GM21786 (cell line): ENCODE measurements around the gene DIPK1B.

Source experiments
- ATAC-seq: cut with Tn5 transposase; IDR thresholded peaks from one replicate; pipeline ENCODE4 v1.9.1; 2021; ENCODE audit not compliant: unreplicated experiment

Gene DIPK1B

DNA sequence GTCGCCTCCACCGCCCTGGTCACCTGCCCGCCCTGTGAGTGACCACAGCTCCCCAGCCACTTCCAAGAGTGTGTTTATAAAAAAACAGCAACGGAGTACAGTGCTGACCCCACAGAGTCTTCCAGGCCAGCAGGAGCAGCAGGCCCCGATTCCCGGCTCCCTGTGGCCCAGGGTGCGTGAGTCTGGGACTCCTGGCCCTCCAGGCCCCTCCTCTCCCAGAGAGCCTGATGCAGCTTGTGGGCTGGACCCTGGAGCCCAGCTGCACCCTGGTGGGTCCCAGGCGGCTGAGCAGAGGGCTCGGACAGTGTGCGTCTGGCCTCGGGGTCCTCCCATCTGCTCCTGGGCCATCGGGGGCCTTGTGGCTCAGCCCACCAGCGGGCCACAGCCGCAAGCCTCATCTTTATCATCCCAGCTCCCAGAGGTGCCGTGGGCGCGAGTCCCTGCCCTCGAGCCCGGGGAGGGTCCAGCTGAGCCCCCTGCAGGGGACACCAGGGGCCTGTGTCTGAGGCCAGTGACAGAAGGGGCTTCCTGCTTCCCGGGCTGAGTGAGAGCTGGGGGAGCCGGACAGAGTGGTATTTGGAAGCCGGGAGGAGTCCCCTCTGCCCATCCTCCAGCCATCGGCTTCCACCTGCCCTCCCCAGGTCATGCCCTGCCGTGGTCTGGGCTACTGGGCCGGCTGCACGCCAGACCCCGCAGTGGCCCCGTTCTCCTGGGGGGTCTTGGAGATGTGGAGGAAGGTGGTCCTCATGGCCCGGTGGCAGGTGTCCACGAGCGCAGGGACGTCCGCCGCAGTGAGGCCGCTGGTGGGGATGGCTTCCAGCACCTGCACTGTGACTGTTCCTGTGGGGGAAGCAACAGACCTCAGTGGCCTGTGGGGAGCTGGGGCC, 39.0 kb upstream of the DIPK1B start:
- ATAC-seq: no peak

DNA sequence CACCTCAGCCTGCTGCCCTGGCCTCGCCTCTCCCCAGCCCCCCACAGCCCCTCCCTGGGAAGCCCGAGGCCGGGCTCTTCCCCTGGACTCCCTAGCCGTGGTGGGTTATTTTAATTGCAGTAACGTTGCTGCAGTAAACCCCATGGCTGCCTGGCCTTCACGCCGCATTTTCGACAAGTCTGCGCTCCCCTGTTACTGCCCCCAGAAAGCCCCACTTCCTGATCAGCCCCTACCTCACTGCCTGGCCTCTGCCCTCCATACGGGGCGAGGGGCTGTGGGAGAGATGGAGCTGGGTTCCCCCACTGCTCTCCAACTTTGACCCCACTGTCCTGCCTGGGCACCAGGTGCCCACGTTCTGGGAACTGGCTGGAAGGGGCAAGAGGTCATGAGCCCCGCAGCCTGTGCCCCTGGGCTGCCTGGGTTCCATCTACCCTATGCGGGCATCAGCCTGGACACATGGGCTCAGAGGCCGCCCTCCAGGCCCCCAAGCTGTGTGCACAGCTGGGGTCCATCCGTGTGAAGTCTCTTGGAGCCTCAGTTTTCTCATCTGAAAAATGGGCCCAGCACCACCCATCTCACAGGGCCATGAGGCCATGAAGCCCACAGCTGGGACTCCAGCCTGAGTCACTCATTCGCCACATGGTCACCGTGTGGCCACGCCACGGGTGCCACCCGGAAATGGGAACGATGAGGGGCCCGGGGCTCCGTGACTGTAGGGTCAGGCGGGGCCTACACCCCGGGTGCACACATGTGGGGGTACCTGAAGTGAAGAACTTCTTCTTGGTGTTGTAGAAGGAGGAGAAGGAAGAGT, 38.2 kb upstream of the DIPK1B start:
- no peak for ATAC-seq

DNA sequence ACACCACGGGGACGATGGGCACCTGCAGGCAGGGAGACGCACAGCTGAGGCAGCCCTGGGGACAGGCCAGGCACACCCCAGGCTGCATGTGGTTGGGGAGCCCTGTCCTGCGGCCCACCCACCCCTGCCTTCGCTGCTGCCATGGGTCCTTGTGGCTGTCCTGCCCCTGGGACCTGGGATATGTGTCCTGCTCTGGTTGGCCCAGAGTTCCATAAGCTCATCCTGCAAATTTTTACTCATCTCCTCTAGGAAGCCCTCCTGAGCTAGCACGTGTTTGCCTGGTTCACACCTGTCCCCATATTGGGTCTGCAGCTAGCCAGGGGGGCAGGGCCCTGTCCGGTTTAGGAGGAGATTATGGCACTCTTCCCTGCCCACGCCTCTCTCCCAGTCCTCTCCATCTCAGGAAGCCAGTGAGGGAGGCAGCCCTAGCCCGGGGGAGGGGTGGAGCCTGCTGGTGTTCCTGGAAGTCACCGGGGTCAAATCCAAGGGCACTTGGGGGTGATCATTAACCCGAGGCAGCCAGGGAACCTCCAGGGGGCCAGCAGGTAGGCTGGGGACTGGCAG, 37.5 kb upstream of the DIPK1B start:
- no peak for ATAC-seq

DNA sequence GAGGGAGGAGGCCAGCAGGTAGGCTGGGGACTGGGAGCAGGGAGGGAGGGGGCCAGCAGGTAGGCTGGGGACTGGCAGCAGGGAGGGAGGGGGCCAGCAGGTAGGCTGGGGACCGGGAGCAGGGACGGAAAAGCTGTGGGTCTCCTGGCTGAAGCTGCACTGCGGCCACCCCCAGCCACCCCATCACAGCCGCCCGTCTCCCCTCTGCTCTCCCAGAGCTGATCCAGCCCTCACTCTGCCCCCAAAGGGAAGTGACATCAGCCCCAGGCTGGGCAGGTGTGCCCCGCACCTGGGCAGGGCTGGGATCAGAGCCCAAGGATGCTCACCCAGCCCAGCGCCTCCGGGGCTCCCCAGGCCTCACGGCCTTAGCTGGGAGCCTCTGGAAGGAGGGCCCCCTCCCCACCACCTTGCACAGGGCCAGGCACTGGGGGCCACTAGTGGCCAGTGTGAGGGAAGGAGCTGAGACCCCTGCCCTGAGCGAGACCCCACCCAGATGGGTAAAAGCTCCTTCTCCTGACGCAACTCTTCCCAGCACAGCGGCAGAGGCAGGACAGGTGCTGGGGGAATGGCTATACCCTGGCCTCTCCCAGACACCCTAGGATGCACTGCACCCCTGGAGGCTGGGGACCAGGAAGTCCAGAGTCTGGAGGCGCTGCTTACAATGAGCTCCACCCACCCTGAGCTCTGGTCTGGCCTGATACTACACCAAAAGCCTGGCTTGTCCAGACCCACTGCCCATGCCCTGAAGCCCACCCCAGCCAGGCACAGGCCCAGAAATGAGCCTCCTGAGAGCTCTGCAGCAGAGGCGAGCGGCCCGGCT, 36.7 kb upstream of the DIPK1B start:
- ATAC-seq: no peak

DNA sequence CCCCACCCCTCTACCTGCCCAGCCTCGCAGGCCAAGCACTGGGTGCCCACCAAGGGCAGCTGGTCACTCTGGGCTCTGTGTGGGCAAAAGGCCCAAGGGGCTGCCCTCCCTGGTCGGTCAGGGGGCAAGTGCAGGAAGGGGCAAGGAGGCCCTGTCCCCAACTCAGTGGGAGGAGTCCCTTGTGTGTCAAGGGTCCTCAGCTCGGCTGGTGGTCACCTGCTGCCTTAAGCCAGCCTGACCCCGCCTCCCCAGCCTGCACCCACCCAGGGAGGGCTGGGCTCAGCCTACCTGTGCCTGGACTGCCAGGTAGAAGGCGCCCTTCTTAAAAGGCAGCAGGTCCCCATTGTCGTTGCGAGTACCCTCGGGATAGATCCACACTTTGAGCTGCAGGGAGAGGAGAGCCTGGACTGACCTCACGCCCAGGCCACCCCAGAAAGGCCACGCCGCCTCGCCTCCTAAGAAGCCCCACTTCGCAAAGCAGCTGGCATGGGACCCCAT, 36.0 kb upstream of the DIPK1B start:
- ATAC-seq: no peak

DNA sequence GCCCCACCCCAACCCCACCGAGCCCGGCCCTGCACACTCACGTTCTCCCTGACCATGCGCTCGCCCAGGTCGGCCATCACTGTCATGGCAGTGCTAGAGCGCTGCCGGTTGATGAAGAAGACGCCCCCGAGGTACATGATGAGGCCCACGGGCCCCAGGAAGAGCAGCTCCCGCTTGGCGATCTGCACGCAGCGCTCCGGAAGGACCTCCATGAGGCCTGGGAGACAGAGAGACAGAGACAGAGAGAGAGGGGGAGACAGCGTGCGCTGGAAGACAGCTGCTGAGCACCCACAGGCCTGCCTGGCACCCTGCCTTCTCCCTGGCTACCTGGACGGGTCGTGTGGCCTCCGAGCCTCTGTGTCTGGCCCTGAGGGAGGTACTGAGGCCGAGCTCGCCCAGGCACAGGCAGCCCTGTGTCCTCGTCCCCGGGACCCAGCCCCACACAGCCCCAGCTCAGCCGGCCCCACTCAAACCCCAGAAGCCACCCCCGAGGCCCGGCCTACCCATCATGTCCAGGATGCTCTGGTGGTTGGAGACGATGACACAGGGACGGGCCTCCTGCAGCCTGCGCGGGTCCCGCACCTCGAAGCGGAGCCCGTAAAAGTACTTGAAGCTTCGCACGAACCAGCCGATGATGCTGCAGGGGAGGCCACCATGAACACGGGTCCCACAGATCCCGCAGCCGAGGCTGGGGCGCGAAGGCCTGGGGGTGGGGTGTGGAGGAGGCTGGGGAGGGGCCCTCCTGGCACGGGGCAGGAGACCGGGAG, 35.3 kb upstream of the DIPK1B start:
- ATAC-seq: no peak

DNA sequence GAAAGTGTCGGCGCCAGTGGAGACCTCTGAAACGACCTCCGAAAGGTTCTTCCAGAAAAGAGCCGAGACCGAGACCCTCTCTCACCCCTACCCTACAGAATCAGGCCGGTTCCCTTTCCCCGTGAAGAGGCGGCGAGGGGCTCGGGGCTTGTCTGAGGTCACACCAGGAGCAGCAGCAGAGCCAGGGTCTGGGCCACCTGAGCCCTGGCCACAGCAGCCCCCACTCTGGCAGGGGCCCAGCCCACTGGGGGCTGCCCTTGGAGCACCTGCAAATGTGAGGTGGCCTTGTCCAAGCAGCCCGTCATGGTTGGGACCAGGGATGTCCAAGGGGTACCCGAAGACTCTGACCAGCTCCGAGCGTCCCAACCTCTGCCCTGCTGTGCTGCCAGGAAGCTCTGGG, 34.3 kb upstream of the DIPK1B start:
- no peak for ATAC-seq

DNA sequence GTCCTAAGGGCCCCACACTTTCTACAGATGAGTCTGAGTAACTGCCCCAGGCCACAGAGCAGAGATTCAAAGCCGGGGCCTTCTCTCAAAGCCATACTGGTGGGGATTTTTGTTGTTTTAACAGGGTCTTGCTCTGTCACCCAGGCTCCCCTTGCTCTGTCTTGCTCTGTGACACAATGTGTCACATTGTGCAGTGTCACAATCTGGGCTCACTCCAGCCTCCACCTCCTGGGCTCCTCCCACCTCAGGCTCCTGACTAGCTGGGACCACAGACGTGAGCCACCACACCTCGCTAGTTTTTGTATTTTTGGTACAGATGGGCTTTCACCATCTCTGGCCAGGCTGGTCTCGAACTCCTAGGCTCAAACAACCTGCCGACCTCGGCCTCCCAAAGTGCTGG, 33.7 kb upstream of the DIPK1B start:
- no peak for ATAC-seq

DNA sequence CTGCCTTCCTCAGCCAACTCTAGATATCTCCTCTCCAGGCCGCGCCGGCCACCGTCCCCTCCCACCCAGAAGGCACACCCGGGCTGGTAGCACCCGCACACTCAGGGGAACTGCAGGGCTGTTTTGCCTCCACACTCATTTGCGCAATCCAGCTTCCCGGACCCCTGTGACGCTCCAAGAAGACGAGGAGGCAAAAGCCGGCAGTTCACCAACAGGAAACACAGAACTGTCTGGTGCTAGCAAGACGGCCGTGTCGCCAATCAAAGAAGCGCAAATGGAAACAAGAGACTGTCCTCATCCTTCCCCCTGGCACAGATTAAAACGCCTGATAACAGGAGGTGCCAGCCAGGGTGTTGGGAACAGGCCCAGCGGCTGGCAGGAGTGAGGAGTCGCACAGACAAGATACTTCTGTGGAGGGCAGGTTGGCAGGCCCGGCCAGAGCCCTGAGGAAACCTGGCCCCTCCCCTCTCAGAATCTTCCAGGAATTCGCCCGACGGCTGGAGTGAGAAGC, 32.9 kb upstream of the DIPK1B start:
- ATAC-seq: no peak

DNA sequence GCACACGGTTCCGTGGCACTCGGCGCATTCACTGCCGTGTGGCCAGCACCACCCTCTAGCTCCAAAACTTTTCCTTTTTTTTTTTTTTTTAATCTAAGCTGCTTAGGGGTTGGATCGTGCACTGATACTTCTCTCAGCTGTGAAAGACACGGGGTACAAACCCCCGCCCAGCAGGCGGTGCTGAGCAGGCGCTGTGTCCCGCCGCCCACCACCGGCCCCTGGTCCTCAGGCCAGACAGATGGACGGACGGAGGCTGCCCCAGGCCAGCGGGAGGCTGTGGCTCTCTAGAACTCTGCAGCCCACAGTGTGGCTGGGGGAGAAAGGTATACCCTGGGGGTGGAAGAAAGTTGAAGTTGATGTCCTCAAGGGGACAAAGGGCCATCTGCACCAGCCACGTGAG, 31.3 kb upstream of the DIPK1B start:
- ATAC-seq: no peak

DNA sequence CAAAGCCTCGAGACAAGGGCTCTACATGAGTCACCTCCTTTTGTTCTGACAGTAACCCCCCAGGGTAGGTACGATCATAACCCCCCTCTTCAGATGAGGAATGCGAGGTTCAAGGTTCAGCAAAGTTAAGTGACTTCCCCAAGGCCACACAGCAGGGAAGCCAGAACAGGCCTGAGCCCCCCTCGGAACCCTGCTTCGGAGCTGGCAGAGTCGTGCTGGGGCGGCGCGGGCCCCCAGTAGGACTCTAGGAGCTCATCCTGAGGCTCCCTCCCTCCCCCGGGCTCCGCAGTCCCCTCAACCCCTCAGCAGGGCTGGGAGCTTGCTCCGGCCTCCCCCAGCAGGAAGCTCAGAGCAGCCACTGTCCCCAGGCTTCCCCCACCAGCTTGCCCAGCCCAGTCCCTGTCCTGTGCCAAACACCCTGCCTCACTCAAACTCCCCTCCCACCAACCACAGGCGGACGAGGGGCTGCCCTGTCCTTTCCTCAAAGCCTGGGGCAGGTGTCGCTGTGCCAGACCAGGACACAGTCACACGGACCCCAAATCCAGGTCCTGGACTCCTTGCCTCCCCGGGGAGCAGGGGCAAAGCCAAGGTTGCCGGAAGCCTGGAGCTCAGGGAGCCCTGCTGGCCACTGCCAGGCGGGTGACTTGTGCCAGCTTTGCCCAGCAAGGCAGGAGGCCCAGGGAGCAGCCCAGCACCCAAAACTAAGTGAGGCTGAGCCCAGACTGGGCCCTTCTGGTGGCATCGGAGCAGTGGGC, 30.2 kb upstream of the DIPK1B start:
- ATAC-seq: no peak

DNA sequence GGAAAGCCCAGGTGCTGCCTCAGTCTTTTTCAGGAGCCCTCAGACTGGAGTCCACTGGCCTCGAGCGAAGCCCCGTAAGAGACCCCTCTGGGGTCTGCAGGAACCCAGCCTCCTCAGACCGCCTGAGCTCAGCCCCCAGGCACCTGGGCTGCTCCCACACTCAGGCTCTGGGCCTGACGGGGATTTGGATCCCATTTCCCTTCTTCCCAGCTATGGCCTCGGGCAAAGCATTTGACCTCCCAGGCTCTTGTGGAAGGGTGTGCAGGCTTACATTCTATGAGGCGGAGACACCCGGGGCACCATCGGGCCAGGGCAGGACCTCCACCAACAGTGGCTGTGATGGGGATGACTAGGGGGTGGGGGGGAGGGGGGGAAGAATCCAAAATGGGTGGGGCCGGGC, 29.7 kb upstream of the DIPK1B start:
- ATAC-seq: no peak

DNA sequence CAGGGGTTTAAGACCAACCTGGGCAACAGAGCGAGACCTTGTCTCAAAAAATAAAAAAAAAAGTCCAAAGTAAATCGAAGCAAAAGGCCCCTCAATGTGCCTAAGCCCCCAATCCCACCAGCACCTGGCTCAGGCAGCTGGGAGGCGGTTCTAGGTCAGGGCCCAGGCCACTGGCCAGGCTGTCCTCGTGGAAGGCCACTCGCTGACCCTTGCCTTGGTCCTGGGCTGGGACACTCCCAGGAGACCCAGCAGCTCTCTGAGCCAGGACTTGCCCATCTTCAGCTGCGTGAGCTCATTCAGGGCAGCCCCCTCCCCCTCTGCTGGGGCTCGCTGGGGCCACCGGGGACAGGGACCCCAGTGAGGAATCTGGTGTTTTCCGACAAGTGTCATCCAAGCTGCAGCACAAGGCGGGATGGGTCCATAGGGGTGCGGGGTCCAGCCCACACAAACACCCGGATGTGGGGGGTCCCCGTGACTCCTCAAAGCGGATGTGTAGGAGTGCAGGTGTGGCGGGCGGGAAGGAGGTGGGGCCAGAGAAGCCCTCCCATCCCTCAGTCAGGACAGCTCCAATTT, 29.1 kb upstream of the DIPK1B start:
- ATAC-seq: no peak

DNA sequence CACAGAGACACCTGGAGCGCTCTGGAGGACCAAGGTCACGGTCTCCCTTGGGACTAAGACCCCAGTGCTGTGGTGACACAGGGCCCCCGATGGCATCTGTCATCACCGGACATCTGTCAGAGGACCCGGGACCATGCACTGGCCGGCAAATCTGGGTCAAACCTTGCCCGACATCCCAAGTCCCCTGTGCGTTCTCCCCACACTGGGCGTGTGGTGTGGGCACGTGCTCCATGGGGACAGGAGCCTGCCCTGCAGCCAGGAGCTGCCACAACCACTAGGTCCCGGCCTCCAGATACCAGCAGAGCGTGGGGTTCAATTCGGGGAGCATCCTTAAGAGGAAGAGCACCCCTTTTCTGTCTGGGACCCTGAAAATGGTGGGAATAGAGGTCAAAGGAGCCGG, 28.6 kb upstream of the DIPK1B start:
- ATAC-seq: no peak

DNA sequence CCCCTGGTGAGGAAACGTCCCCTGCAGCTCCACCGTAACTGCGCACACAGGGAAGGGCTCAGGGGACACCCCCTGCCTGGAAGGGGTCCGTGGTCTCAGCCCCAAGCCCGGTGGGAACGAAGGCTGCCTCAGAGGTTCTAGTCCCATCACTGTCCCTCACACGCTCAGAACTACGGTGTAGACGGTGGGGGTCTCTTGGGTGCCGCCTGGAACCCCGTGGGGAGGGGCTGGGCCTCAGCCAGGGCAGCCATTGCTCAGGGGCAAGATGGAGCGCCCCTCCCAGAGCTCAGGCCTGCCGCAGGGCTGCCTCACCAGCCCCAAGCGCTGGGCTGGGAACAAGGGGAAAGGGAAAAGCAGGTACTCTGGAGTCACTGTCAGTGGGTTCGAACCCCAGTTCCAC, 28.0 kb upstream of the DIPK1B start:
- no peak for ATAC-seq

DNA sequence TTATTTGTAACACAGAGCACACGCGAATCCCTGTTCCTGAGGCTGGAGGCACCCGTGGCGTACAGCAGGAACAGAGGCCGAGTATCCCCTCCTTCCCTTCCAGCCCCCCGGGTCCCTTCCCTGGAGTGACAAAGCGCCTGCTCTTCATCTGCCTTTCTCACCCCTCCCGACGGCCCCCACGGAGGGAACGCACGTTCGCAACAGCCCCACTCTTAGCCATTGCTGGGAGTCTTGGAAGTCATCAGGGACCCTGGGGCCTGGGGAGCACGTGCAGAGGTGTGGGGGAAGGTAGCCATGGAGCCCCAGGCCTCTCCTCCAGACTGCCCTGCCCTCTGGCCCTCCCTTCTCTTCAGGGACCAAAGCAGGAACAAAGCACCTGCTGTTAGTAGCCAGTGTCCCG, 27.6 kb upstream of the DIPK1B start:
- no peak for ATAC-seq

DNA sequence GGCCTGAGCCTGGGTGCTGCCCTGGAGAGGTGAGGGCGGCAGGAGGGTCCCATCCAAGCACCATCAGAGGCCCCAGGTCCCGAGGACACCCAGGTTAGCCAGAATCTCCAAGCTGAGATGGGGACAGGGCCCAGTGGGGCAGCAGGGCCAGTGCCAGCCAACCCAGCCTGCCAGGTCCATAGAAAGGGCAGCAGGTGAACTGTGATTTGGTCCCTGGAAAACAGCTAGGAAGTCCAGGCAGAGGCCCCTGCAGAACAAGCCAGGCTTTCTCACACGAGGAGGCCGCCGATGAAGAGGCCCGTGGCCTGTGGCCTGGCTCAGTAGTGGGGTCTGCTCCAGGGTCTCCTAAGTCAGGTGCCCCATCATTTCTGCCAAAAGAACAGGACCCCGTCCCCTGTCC, 27.2 kb upstream of the DIPK1B start:
- ATAC-seq: no peak

DNA sequence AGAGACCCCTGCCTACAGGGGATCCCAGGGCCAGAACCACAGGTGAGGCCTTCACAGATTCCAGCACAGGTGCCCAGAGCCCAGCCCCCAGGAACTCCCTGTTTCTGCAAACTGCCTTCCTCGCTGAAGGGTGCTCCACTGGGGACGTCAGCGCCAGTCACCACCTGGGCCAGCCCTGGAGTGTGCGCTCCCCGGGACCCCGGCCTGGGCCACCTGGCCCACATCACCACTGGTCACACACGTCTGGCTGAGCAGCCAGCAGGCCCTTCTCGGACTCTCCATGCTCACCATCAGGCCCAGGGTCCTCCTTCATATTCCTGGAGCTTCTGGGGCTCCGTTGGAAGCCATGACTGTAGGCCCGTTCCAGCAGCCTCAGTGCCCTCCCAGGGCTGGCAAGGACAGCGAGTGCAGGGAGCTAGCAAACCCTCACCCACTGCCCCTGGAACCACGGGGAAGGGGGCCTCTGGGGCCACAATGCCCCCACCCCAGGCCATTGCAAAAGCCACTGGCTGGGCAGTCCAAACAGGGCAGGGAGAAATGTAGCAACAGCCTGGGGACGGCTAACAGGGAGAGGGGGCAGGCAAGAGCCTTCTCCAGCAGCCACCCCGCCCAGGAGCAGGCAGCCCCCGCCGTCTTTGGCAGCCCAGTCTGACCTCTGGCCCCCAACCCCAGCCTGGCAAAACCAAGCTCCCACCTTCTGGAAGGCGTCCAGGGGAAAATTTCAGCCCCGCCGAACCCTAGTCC, 26.4 kb upstream of the DIPK1B start:
- no peak for ATAC-seq

DNA sequence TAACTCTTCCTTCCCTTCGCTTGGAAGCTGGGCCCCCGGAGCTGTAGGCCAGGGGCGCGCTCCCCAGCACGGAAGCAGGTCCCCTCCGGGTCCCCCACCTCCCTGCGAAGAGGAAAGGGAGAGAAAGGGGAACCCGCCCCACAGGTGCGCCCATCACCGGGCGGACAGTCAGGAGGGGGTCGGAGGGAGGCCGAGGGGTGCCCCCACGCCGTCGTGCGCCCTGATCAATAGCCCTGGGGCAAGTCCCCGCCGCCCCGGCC, 25.9 kb upstream of the DIPK1B start:
- ATAC-seq: no peak
